ENCODE measurements around the gene RPS6KC1. TPM values are rescaled to one million over a fixed set of nuclear protein-coding genes. Genes with fewer than 3 reads are reported as not detected.
"Not testable (repeated sequence)": the region's sequence is repeated elsewhere in the genome, so short reads cannot be mapped to it uniquely, and the experiment has no call there.

Gene RPS6KC1
- total and polyA plus RNA-seq, 9 donors = 13.1 to 25.1 (median 18.4) TPM

DNA sequence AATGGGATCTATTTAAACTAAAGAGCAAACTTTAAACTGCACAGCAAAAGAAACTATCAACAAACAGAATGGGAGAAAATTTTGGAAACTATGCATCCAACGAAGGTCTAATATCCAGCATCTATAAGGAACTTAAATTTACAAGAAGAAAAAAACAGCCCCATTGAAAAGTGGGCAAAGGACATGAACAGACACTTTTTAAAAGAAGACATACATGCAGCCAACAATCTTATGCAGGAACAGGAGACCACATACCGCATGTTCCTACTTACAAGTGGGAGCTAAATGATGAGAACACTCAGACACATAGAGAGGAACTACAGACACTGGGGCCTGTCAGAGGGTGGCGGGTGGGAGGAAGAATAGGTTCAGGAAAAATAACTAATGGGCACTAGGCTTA is 149.6 kb downstream of the RPS6KC1 start:
- H3K4me3 ChIP-seq (ENCODE audit: low read length) = no peak overlapping the region
- peaks cover 25% of the 10 kb centered on the region for H3K9me3 ChIP-seq (replicated peaks; ENCODE audit: control insufficient read depth, low read depth, low read length)
- no peak overlapping the region for H3K27ac ChIP-seq (ENCODE audit: low read length)
- no peak for DNase-seq
- H3K27me3 ChIP-seq (ENCODE audit: control insufficient read depth, insufficient read depth, low read length) = no peaks in the 10 kb centered on the region
- no CpG with 5 or more reads among the region's 3 CpGs for WGBS (ENCODE audit: insufficient coverage)
- H3K4me1 ChIP-seq (ENCODE audit: control insufficient read depth, insufficient read depth, low read length) = no peaks in the 10 kb centered on the region
- peaks cover 5% of the 10 kb centered on the region for H3K36me3 ChIP-seq (ENCODE audit: control insufficient read depth, insufficient read depth, low read length)

DNA sequence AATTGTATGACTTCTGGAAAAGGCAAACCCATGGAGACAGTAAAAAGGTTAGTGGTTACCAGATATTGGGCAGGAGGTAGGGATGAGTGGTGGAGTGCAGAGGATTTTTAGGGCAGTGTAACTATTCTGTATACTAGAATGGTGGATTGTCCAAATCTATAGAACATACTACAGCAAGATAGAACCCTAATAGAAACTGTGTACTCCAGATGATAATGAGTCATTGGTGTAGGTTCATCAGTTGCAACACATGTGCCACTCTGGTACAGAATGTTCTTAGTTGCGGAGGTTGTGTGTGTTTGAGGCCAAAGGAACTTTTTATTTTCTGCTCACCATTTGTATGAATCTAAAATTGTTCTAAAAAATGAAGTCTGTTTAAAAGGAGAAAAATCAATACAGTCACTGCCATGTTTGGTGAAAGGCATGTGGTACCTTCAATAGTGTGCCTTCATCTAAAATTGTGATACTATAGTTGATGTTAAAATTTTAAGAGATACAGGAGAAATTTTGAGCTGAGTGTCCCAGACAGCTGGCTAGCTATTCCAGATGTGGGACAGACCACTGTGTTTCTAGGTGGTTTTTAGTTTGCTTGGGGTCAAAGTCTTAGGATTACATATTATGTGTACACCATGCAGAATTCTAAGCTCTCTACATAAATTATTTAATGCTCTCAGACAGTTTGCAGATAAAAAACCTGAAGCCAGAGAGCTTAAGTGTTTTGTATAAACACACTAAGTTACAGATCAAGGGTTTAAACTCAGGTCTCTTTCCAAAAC is 150.5 kb downstream of the RPS6KC1 start:
- DNase-seq = no peak
- peaks cover 5% of the 10 kb centered on the region for H3K36me3 ChIP-seq (ENCODE audit: control insufficient read depth, insufficient read depth, low read length)
- H3K4me3 ChIP-seq (ENCODE audit: low read length) = no peak overlapping the region
- H3K27me3 ChIP-seq (ENCODE audit: control insufficient read depth, insufficient read depth, low read length) = no peaks in the 10 kb centered on the region
- WGBS (ENCODE audit: insufficient coverage) = no CpG with 5 or more reads among the region's 1 CpG
- H3K9me3 ChIP-seq (replicated peaks; ENCODE audit: control insufficient read depth, low read depth, low read length) = peaks cover 25% of the 10 kb centered on the region
- H3K27ac ChIP-seq (ENCODE audit: low read length) = no peak overlapping the region
- no peaks in the 10 kb centered on the region for H3K4me1 ChIP-seq (ENCODE audit: control insufficient read depth, insufficient read depth, low read length)

DNA sequence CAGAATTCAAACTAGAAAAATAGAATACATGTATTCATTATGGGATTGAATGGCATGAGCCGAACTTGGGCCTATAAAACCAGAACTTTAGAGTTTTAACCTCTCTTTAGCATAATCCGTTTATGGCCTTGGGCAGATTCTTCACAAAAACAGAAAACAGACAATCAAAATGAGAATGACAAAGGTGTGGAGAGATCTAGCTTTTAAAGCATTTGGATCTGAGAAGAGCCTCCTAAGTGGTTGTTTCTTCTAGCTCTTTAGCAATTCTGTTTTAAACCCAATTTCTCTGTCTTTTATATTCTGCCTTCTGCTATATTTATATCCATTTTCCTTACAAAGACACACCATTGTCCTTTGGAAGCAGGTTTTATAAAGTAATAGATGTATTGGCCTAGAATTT is 160.2 kb downstream of the RPS6KC1 start:
- H3K36me3 ChIP-seq (ENCODE audit: control insufficient read depth, insufficient read depth, low read length) = peaks cover 9% of the 10 kb centered on the region
- no CpG with 5 or more reads among the region's 2 CpGs for WGBS (ENCODE audit: insufficient coverage)
- H3K27ac ChIP-seq (ENCODE audit: low read length) = no peak overlapping the region
- no peak for DNase-seq
- H3K9me3 ChIP-seq (replicated peaks; ENCODE audit: control insufficient read depth, low read depth, low read length) = no peaks in the 10 kb centered on the region
- no peaks in the 10 kb centered on the region for H3K27me3 ChIP-seq (ENCODE audit: control insufficient read depth, insufficient read depth, low read length)
- no peaks in the 10 kb centered on the region for H3K4me1 ChIP-seq (ENCODE audit: control insufficient read depth, insufficient read depth, low read length)
- H3K4me3 ChIP-seq (ENCODE audit: low read length) = no peak overlapping the region

DNA sequence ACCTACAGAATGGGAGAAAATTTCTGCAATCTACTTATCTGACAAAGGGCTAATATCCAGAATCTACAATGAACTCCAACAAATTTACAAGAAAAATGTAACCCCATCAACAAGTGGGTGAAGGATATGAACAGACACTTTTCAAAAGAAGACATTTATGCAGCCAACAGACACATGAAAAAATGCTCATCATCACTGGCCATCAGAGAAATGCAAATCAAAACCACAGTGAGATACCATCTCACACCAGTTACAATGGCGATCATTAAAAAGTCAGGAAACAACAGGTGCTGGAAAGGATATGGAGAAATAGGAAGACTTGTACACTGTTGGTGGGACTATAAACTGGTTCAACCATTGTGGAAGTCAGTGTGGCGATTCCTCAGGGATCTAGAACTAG is 168.0 kb downstream of the RPS6KC1 start:
- not testable (repeated sequence) for H3K9me3 ChIP-seq (replicated peaks; ENCODE audit: control insufficient read depth, low read depth, low read length); H3K27ac ChIP-seq (ENCODE audit: low read length)
- no CpG with 5 or more reads among the region's 2 CpGs for WGBS (ENCODE audit: insufficient coverage)

DNA sequence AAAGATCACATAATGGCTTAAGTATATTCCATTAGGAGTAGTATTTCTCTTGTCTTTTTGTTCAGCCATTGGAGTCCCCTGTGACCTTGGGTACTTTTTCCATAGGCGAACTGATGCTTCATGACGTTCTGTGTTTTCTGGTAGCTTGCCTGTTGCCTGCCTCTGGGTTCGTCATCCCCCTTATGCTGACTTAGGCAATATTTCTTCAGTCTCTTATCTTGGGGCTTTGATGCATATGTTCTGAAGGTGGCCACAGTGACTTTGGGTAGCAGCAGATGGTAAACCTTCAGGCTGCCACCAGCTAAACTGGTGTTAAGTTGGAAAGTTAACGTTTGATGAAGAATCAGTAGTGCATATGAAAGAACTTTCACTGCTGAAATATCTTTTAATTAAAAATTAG is 170.2 kb downstream of the RPS6KC1 start:
- no peak for DNase-seq
- Histone ChIP-seq H3K27ac (ENCODE audit: low read length) (no peak overlapping the region), H3K4me3 (ENCODE audit: low read length) (no peak overlapping the region), H3K4me1 (ENCODE audit: control insufficient read depth, insufficient read depth, low read length) (no peaks in the 10 kb centered on the region), H3K9me3 (replicated peaks; ENCODE audit: control insufficient read depth, low read depth, low read length) (no peaks in the 10 kb centered on the region), H3K36me3 (ENCODE audit: control insufficient read depth, insufficient read depth, low read length) (no peaks in the 10 kb centered on the region), H3K27me3 (ENCODE audit: control insufficient read depth, insufficient read depth, low read length) (no peaks in the 10 kb centered on the region)
- 70% methylated on average over 2 of the region's 4 CpGs for WGBS (ENCODE audit: insufficient coverage)

More for the DNA sequence above, 168.0 kb downstream of the RPS6KC1 start:
- H3K27me3 ChIP-seq (ENCODE audit: control insufficient read depth, insufficient read depth, low read length); H3K4me1 ChIP-seq (ENCODE audit: control insufficient read depth, insufficient read depth, low read length); DNase-seq; H3K4me3 ChIP-seq (ENCODE audit: low read length); H3K36me3 ChIP-seq (ENCODE audit: control insufficient read depth, insufficient read depth, low read length): not testable (repeated sequence)

DNA sequence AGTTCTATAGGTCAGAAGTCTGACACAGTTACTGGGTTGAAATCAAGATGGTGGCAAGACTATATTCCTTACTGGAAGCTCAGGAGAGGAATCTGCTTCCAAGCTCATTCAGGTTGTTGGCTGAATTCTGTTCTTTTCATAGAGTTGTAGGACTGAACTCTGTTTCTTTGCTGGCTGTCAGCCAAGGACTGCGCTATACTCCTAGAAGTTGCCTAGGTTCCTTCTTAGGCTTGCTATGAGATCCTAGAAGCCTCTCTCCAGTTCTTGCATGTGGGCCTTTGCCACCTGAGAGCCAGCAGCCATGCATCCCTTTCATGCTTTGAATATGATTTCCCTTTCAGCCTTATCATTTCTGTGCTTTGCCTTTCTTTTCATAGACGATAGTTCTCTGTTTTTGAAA is 176.4 kb downstream of the RPS6KC1 start:
- no peak for DNase-seq
- WGBS (ENCODE audit: insufficient coverage) = 100% methylated on average over 1 of the region's 2 CpGs
- H3K27me3 ChIP-seq (ENCODE audit: control insufficient read depth, insufficient read depth, low read length) = no peaks in the 10 kb centered on the region
- H3K9me3 ChIP-seq (replicated peaks; ENCODE audit: control insufficient read depth, low read depth, low read length) = no peaks in the 10 kb centered on the region
- H3K4me1 ChIP-seq (ENCODE audit: control insufficient read depth, insufficient read depth, low read length) = no peaks in the 10 kb centered on the region
- no peak overlapping the region for H3K27ac ChIP-seq (ENCODE audit: low read length)
- H3K36me3 ChIP-seq (ENCODE audit: control insufficient read depth, insufficient read depth, low read length) = peaks cover 3% of the 10 kb centered on the region
- H3K4me3 ChIP-seq (ENCODE audit: low read length) = no peak overlapping the region

DNA sequence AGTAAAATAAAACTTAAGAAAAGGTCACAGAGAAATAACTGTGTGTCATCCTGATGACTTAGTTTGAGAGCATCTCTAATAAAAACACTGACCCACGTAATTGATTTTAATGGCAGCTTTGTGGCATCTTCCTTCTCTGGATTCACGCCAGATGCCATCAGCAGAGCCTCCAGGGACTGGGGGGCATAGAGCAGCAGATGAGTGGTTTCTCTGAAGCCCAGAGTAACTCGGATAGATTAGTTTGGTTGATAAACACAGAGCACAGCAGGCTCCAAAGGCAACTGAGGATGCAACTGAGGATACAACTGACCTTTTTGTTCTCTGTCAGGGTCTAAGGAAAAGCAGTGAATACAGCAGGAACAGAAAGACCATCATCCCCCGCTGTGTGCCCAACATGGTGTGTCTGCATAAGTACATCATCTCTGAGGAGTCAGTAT is 180.8 kb downstream of the RPS6KC1 start:
- no peak for DNase-seq
- Histone ChIP-seq H3K27ac (ENCODE audit: low read length) (no peak overlapping the region), H3K27me3 (ENCODE audit: control insufficient read depth, insufficient read depth, low read length) (no peaks in the 10 kb centered on the region), H3K4me3 (ENCODE audit: low read length) (no peak overlapping the region), H3K9me3 (replicated peaks; ENCODE audit: control insufficient read depth, low read depth, low read length) (no peaks in the 10 kb centered on the region), H3K36me3 (ENCODE audit: control insufficient read depth, insufficient read depth, low read length) (peaks cover 3% of the 10 kb centered on the region), H3K4me1 (ENCODE audit: control insufficient read depth, insufficient read depth, low read length) (no peaks in the 10 kb centered on the region)
- 57% methylated on average over 4 of the region's 4 CpGs for WGBS (ENCODE audit: insufficient coverage)

DNA sequence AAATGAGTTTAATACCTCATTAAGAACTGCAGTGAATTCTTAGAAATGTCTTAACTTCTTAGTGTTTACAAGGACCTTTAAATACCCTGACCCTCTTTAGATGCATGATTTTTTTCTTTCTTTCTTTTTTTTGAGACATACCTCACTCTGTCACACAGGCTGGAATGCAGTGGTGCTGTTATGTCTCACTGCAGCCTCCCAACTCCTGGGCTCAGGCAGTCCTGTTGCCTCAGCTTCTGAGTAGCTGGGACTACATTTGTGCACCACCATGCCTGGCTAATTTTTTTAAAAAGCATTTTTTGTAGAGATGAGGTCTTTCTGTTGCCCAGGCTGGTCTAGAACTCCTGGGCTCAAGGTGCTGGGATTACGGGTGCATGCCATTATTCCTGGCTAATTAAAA is 191.8 kb downstream of the RPS6KC1 start:
- Histone ChIP-seq H3K27me3 (ENCODE audit: control insufficient read depth, insufficient read depth, low read length) (no peaks in the 10 kb centered on the region), H3K4me3 (ENCODE audit: low read length) (no peak overlapping the region), H3K9me3 (replicated peaks; ENCODE audit: control insufficient read depth, low read depth, low read length) (no peaks in the 10 kb centered on the region), H3K36me3 (ENCODE audit: control insufficient read depth, insufficient read depth, low read length) (peaks cover 11% of the 10 kb centered on the region), H3K27ac (ENCODE audit: low read length) (no peak overlapping the region), H3K4me1 (ENCODE audit: control insufficient read depth, insufficient read depth, low read length) (peaks cover 2% of the 10 kb centered on the region)
- DNase-seq = no peak
- WGBS (ENCODE audit: insufficient coverage) = no CpG with 5 or more reads among the region's 1 CpG

DNA sequence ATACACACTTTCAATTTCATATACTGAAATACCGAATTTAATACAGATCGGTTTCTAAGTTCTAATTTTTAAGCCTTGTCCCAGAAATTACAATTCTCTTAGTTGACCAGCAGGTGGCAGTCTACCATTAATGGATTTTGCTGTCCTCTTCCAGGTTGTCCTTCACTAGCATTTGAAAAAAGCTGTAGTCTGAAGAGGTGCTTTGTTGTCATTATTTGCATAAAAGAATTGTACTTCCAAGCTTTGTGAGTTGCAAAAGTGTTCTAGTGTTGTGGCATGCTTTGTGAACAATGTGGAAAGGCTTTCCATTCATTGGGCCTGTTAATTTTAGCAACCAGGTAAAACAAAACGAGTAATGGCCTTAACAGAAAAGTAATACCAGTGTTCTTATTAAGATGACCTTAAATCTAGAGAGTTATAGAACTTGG is 193.6 kb downstream of the RPS6KC1 start:
- Histone ChIP-seq H3K9me3 (replicated peaks; ENCODE audit: control insufficient read depth, low read depth, low read length) (no peaks in the 10 kb centered on the region), H3K4me3 (ENCODE audit: low read length) (no peak overlapping the region), H3K4me1 (ENCODE audit: control insufficient read depth, insufficient read depth, low read length) (peaks cover 2% of the 10 kb centered on the region), H3K36me3 (ENCODE audit: control insufficient read depth, insufficient read depth, low read length) (peaks cover 11% of the 10 kb centered on the region), H3K27me3 (ENCODE audit: control insufficient read depth, insufficient read depth, low read length) (no peaks in the 10 kb centered on the region), H3K27ac (ENCODE audit: low read length) (no peak overlapping the region)
- 19% methylated on average over 2 of the region's 3 CpGs for WGBS (ENCODE audit: insufficient coverage)
- DNase-seq = peak; percentile 57

DNA sequence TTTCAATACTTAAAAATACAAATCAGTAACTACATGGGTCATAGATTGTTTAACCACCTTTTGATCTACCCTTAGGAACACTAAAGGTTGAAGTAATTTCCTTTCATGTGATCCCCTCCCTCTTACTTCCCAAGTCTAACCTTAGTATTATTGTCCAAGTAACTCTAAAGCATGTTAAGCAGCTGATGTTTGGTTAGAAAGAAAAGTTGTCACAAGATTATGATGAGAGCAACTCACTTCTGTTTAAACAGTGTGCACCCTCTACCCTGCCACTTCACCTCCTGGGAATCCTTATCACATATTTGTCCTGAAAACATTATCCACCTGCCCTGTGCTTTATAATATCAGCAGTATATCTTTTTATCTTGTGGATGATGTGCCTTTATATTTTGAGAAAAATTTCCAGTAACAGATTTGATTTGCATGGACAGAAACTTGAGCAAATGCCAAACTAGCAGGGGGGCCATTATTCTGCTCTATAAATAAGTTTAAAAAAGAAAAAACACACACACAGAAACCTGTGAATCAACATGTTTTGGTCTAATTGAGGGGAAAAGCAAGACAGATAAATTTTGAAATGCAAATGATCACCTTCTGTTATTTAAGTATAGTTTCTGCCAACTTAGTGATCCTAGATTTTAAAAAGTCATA is 194.3 kb downstream of the RPS6KC1 start:
- Histone ChIP-seq H3K4me3 (ENCODE audit: low read length) (no peak overlapping the region), H3K27me3 (ENCODE audit: control insufficient read depth, insufficient read depth, low read length) (no peaks in the 10 kb centered on the region), H3K9me3 (replicated peaks; ENCODE audit: control insufficient read depth, low read depth, low read length) (no peaks in the 10 kb centered on the region), H3K27ac (ENCODE audit: low read length) (no peak overlapping the region), H3K4me1 (ENCODE audit: control insufficient read depth, insufficient read depth, low read length) (peaks cover 2% of the 10 kb centered on the region), H3K36me3 (ENCODE audit: control insufficient read depth, insufficient read depth, low read length) (peaks cover 11% of the 10 kb centered on the region)
- DNase-seq = no peak

All from muscle of leg (tissue), 11 donors.